Choroid plexus epithelial cell (primary cell): ENCODE results near the gene SLC49A4.
A peak's percentile ranks its signal among the peaks of the same experiment; 100 is the strongest.

Experiments used
- DNase-seq: peaks from one replicate; pipeline ENCODE4 v3.0.0-alpha.2; 2010; ENCODE audit warnings: low read depth
- H3K4me3 ChIP-seq: 2 replicates; pipeline ENCODE4 v1.5.1; 2011; ENCODE audit warnings: low read depth, mild to moderate bottlenecking, control low read depth, low read length, moderate library complexity
- CTCF ChIP-seq: conservative IDR thresholded peaks from 2 replicates; pipeline ENCODE4 v1.5.1; 2011; ENCODE audit warnings: low read depth, mild to moderate bottlenecking, control low read depth, inconsistent platforms, low read length, moderate library complexity

The SLC49A4 gene

GRCh38 chr3:122774564-122774963, 20.3 kb upstream of the SLC49A4 start:
- no peak overlapping the region for H3K4me3 ChIP-seq
- peak; percentile 34 for TF ChIP-seq CTCF
- peak; percentile 67 for DNase-seq

- no peak for TF ChIP-seq CTCF
- no peak for DNase-seq
- H3K4me3 ChIP-seq, result no peak overlapping the region
Observed at GRCh38 chr3:122776675-122777468, 18.0 kb upstream of the SLC49A4 start.

- no peak for DNase-seq
- no peak overlapping the region for H3K4me3 ChIP-seq
- no peak for TF ChIP-seq CTCF
Observed at GRCh38 chr3:122777563-122777962, 17.3 kb upstream of the SLC49A4 start.

- DNase-seq, result no peak
- H3K4me3 ChIP-seq, result no peak overlapping the region
- TF ChIP-seq CTCF, result no peak
Observed at GRCh38 chr3:122782804-122783203, 12.1 kb upstream of the SLC49A4 start.

GRCh38 chr3:122784436-122784835, 10.4 kb upstream of the SLC49A4 start:
- no peak overlapping the region for H3K4me3 ChIP-seq
- no peak for TF ChIP-seq CTCF
- DNase-seq, result peak; percentile 69

GRCh38 chr3:122785231-122785630, 9.6 kb upstream of the SLC49A4 start:
- no peak overlapping the region for H3K4me3 ChIP-seq
- no peak for TF ChIP-seq CTCF
- DNase-seq, result no peak

GRCh38 chr3:122786066-122786465, 8.8 kb upstream of the SLC49A4 start:
- no peak overlapping the region for H3K4me3 ChIP-seq
- TF ChIP-seq CTCF, result no peak
- DNase-seq, result peak; percentile 80
